Measurements from ENCODE around the gene CD6.

Gene CD6

DNA sequence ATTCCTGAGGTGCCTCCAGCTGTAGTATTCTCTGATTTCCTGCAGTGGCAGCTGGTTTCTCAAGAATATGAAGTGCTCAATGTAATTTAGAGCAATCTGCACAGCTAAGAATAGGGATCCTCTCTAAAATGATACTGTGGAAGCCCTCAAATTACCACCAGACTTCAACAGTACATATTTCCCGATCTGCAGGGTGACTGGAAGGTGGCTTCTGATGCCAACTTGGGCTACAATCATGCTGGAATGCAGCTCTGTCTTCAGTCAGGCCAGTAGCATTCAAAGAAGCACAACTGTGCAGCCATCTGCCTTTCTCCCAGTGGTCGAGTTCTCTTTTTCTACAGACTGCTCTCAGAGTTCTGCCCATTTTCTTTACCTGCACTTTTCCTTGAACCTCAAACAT is 75.4 kb downstream of the CD6 start:
- H3K4me3 ChIP-seq (ENCODE audit: control insufficient read depth, low read depth, low read length) = no peak overlapping the region
- TF ChIP-seq, protein P1, sequence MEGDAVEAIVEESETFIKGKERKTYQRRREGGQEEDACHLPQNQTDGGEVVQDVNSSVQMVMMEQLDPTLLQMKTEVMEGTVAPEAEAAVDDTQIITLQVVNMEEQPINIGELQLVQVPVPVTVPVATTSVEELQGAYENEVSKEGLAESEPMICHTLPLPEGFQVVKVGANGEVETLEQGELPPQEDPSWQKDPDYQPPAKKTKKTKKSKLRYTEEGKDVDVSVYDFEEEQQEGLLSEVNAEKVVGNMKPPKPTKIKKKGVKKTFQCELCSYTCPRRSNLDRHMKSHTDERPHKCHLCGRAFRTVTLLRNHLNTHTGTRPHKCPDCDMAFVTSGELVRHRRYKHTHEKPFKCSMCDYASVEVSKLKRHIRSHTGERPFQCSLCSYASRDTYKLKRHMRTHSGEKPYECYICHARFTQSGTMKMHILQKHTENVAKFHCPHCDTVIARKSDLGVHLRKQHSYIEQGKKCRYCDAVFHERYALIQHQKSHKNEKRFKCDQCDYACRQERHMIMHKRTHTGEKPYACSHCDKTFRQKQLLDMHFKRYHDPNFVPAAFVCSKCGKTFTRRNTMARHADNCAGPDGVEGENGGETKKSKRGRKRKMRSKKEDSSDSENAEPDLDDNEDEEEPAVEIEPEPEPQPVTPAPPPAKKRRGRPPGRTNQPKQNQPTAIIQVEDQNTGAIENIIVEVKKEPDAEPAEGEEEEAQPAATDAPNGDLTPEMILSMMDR (IDR thresholded peaks at IDR 0.05; ENCODE audit: control insufficient read depth, insufficient read depth, low read depth, low read length, missing control alignments) = no peak

DNA sequence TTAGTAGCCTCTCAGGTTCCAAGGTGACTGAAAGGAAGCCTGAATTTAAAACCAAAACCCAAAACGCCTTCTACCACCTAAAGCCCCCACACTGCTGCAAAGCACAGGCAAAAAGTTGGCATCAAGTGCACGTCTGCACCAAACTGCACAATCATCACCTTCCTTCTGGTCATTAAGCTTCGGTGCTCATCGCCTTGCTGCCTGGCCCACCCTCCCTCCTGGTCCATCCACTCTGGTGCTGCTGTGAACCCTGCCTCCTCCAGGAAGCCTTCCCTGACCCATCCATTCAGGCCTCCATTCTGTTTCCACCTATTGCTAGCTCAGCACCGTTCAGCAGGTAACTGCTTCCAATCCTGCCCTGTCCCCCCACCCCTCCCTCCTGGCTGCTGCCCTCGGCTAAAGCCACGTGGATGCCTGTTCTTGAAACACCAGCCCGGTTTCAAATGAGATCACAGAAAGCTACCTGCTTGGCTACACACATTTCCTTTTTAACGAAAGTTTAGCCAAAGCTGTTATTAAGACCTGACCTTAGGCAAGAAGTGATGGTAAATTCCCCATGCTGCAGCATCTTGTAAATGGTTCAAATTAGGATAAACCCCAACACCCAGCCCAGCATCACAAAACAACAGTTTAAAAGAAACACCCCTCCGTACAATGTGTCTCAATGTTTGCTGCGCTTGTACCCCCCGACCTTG is 77.0 kb downstream of the CD6 start:
- no peak for DNase-seq (ENCODE audit: low read depth)
- no peak overlapping the region for H3K4me3 ChIP-seq (ENCODE audit: control insufficient read depth, low read depth, low read length)
- TF ChIP-seq, protein P1 (IDR thresholded peaks at IDR 0.05; ENCODE audit: control insufficient read depth, insufficient read depth, low read depth, low read length, missing control alignments) = no peak

More for the DNA sequence above, 75.4 kb downstream of the CD6 start:
- no peak for DNase-seq (ENCODE audit: low read depth)

DNA sequence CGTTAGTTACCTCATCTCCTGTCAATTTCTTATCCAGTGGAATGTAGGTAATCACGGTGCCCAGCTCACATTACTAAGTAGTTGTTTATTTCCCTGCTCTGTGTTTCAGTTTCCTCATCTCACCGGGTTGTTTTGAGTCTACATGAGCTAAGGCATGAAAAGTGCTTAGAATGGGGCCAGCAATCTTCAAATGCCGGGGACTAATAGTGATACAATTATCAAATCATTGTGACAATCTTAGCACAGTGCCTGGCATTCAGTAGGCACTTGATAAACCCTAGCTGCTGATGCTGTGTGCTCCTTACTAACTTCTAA is 77.5 kb downstream of the CD6 start:
- no peak overlapping the region for H3K4me3 ChIP-seq (ENCODE audit: control insufficient read depth, low read depth, low read length)
- TF ChIP-seq, protein P1 (IDR thresholded peaks at IDR 0.05; ENCODE audit: control insufficient read depth, insufficient read depth, low read depth, low read length, missing control alignments) = no peak
- DNase-seq (ENCODE audit: low read depth) = no peak

DNA sequence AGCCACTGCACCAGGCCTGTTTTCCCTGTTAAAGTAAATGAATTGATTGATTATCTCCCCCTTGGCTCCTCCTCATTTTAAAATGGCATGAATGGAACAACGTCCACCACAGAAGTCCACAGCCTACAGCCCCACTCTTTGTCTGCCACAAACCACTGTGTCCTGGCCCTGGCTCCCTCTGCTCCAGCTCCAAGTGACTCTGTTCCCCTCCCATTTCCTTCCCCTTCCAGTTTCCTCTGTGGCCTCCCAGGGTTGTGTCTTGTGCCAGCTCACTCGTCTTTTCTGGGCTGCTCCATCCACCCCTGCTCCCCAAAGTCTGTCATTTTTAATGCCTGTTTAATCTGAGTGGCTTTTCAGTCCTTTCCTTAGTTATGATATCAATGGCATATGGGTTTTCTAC is 78.4 kb downstream of the CD6 start:
- H3K4me3 ChIP-seq (ENCODE audit: control insufficient read depth, low read depth, low read length) = no peak overlapping the region
- no peak for DNase-seq (ENCODE audit: low read depth)
- TF ChIP-seq, protein P1 (IDR thresholded peaks at IDR 0.05; ENCODE audit: control insufficient read depth, insufficient read depth, low read depth, low read length, missing control alignments) = no peak

DNA sequence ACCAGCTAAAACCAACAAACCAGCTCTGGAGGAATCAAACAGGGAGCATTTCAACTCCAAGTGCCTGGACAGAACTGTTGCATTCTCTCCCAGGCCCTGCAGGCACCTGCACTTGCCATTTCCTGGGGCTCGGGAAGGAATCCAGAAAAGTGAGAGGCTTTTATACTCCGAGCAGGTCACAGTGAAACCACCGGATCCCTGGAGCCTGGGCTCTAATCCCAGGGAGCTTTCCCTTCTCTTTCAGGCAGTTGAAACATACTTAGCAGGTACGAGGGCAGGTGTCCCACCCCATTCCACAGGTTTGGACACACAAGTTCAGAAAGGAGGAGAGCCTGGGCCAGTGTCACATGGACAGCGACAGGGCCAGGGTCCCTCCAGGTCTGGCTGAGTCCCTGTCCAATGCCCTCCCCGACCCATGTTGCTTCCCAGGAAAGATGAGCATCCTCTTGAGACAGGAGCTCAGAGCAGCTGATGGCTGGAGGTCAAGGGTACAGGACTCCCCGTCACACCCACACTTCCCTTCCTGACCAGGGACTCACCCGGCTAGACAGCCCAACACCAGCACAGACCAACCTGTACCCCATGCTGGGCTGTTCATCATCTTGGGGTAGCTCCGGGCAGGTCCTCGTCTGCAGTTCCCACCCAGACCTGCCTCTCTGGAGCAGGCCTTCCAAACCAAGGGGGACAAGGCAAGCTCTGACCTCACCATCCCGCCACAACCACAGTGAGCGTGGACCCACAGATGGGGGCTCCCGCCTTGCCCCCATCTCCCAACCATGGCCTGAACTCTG is 80.9 kb downstream of the CD6 start:
- DNase-seq (ENCODE audit: low read depth) = no peak
- no peak overlapping the region for H3K4me3 ChIP-seq (ENCODE audit: control insufficient read depth, low read depth, low read length)
- TF ChIP-seq, protein P1 (IDR thresholded peaks at IDR 0.05; ENCODE audit: control insufficient read depth, insufficient read depth, low read depth, low read length, missing control alignments) = no peak

DNA sequence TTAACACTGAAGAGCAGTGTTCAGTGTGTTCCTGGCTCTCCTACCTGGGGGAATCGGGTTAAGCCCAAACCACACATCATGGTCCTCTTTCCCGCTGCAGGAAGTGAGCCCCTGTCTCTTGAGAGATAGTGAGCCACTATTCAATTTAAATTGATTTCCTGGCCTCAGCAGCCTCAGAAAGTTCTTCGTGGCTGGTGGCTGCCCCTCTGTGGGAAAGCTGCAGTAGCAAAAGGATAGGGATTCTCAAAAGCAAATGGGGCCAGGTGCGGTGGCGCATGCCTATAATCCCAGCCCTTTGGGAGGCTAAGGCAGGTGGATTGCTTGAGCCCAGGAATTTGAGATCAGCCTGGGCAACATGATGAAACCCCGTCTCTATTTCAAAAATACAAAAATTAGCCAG is 81.7 kb downstream of the CD6 start:
- TF ChIP-seq, protein P1 (IDR thresholded peaks at IDR 0.05; ENCODE audit: control insufficient read depth, insufficient read depth, low read depth, low read length, missing control alignments) = no peak
- H3K4me3 ChIP-seq (ENCODE audit: control insufficient read depth, low read depth, low read length) = no peak overlapping the region
- DNase-seq (ENCODE audit: low read depth) = no peak

Data from AG09309 (cell line).